GM21717 (cell line): ENCODE results near the gene NANS.
"Not testable (repeated sequence)": the region's sequence is repeated elsewhere in the genome, so short reads cannot be mapped to it uniquely, and the experiment has no call there.

Experiments
- ATAC-seq: cut with Tn5 transposase; IDR thresholded peaks from one replicate; pipeline ENCODE4 v1.9.1; 2021; ENCODE audit warnings: mild to moderate bottlenecking, moderate library complexity; ENCODE audit not compliant: unreplicated experiment

The NANS gene

GRCh38 chr9:98075332-98075805 is 18.8 kb downstream of the NANS start:
- ATAC-seq: no peak

GRCh38 chr9:98076514-98076890 is 20.0 kb downstream of the NANS start:
- not testable (repeated sequence) for ATAC-seq

- ATAC-seq: no peak
Observed at GRCh38 chr9:98078895-98079294, 22.4 kb downstream of the NANS start.

GRCh38 chr9:98080326-98080725 is 23.8 kb downstream of the NANS start:
- no peak for ATAC-seq

GRCh38 chr9:98080780-98081179 is 24.2 kb downstream of the NANS start:
- no peak for ATAC-seq

GRCh38 chr9:98081477-98082219 is 25.1 kb downstream of the NANS start:
- no peak for ATAC-seq

GRCh38 chr9:98083061-98083501 is 26.5 kb downstream of the NANS start:
- no peak for ATAC-seq

- ATAC-seq: no peak
Observed at GRCh38 chr9:98083566-98084183, 27.1 kb downstream of the NANS start.

GRCh38 chr9:98084396-98084795 is 27.9 kb downstream of the NANS start:
- no peak for ATAC-seq

GRCh38 chr9:98085058-98085457 is 28.5 kb downstream of the NANS start:
- ATAC-seq: no peak

GRCh38 chr9:98085944-98086343 is 29.4 kb downstream of the NANS start:
- no peak for ATAC-seq

GRCh38 chr9:98086461-98086860 is 29.9 kb downstream of the NANS start:
- ATAC-seq: no peak

GRCh38 chr9:98087420-98088354 is 31.2 kb downstream of the NANS start:
- ATAC-seq: no peak

- ATAC-seq: not testable (repeated sequence)
Observed at GRCh38 chr9:98090674-98091073, 34.1 kb downstream of the NANS start.

- no peak for ATAC-seq
Observed at GRCh38 chr9:98091735-98092612, 35.4 kb downstream of the NANS start.

- ATAC-seq: no peak
Observed at GRCh38 chr9:98092613-98092931, 36.0 kb downstream of the NANS start.

- no peak for ATAC-seq
Observed at GRCh38 chr9:98094316-98094715, 37.8 kb downstream of the NANS start.

GRCh38 chr9:98094851-98095250 is 38.3 kb downstream of the NANS start:
- no peak for ATAC-seq

GRCh38 chr9:98095401-98095800 is 38.9 kb downstream of the NANS start:
- ATAC-seq: no peak

- no peak for ATAC-seq
Observed at GRCh38 chr9:98096091-98096490, 39.6 kb downstream of the NANS start.

- ATAC-seq: no peak
Observed at GRCh38 chr9:98097836-98098235, 41.3 kb downstream of the NANS start.
